Measurements from ENCODE around the gene TRIP6. TPM values are rescaled to one million over a fixed set of nuclear protein-coding genes. Genes with fewer than 3 reads are reported as not detected.

TRIP6 gene
- total and polyA plus RNA-seq, 2 of the 8 experiments (the other 6 are each of a cell fraction or from before 2014, with no cell fraction given): 88.4 to 103 TPM

- H3K9me3 ChIP-seq (ENCODE audit: insufficient read depth in 2 of 2, low read depth in 1 of 2, low read length in 1 of 2): no peaks in the 10 kb centered on the region
- H3K18ac ChIP-seq (ENCODE audit: extremely low read depth, low read length): no peak overlapping the region
- no peaks in the 10 kb centered on the region for H3K27me3 ChIP-seq (replicated peaks in 1 of 4; ENCODE audit: control insufficient read depth in 3 of 4, extremely low read depth in 1 of 4, insufficient read depth in 3 of 4, low read length in 3 of 4)
- H2AFZ ChIP-seq (ENCODE audit: low read length): no peak overlapping the region
- no peak overlapping the region for H2BK5ac ChIP-seq (ENCODE audit: low read depth, low read length)
- H3K79me2 ChIP-seq (ENCODE audit: control insufficient read depth in 1 of 2, insufficient read depth in 2 of 2, low read length in 2 of 2): no peaks in the 10 kb centered on the region
- H3K9ac ChIP-seq (replicated peaks in 1 of 4; ENCODE audit: extremely low read depth in 1 of 4, low read depth in 3 of 4, low read length in 3 of 4): no peak overlapping the region
- no peak overlapping the region for H4K8ac ChIP-seq (ENCODE audit: extremely low read depth, insufficient read depth, low read length)
- 97% methylated on average over 5 of the region's 5 CpGs; no CpG with 5 or more reads in 1 of the 2 experiments for WGBS, 2 experiments (ENCODE audit: extremely low coverage in 1 of 2, insufficient coverage in 1 of 2, insufficient read length in 1 of 2, insufficient replicate concordance in 2 of 2, low coverage in 1 of 2, low lambda C conversion rate in 2 of 2, missing lambda C conversion rate in 1 of 2)
- no peaks in the 10 kb centered on the region for H3K79me1 ChIP-seq (ENCODE audit: low read depth, low read length)
- H3K23me2 ChIP-seq (ENCODE audit: low read depth, low read length): no peaks in the 10 kb centered on the region
- no peak overlapping the region for H2AK5ac ChIP-seq (ENCODE audit: low read depth, low read length)
- POLR2A ChIA-PET (ENCODE audit: partially characterized antibody): no interaction called here
- no peak overlapping the region for H3K4ac ChIP-seq (replicated peaks; ENCODE audit: insufficient read length, low read depth, low read length)
- H2BK20ac ChIP-seq (ENCODE audit: low read length): no peak overlapping the region
- H4K20me1 ChIP-seq (replicated peaks in 1 of 2; ENCODE audit: control insufficient read depth in 1 of 2, insufficient read depth in 2 of 2, low read length in 2 of 2): no peaks in the 10 kb centered on the region
- H3K27ac ChIP-seq (ENCODE audit: low read depth, low read length): no peak overlapping the region
- no peaks in the 10 kb centered on the region for H3K4me1 ChIP-seq (replicated peaks in 1 of 4; ENCODE audit: control insufficient read depth in 3 of 4, insufficient read depth in 4 of 4, low read length in 3 of 4)
- no peaks in the 10 kb centered on the region for H3K36me3 ChIP-seq (ENCODE audit: control insufficient read depth in 2 of 4, insufficient read depth in 4 of 4, low read length in 3 of 4)
- no peak overlapping the region for H3K4me3 ChIP-seq (ENCODE audit: extremely low read depth in 1 of 4, insufficient read depth in 2 of 4, low read depth in 3 of 4, low read length in 4 of 4)
- no peak for FAIRE-seq
- no peak overlapping the region for H4K91ac ChIP-seq (replicated peaks; ENCODE audit: insufficient read length, low read length)
- no peak overlapping the region for H3K56ac ChIP-seq (replicated peaks; ENCODE audit: insufficient read length, low read depth, low read length)
- H3K23ac ChIP-seq (ENCODE audit: insufficient read length): no peak overlapping the region
- H4K5ac ChIP-seq (ENCODE audit: insufficient read length, low read depth, low read length): no peak overlapping the region
- 0 out of 2 replicates have a peak overlapping the region, but pooled peaks have one; percentile 17 for H2BK12ac ChIP-seq (ENCODE audit: low read depth, low read length)
- no peak overlapping the region for H3K14ac ChIP-seq (ENCODE audit: insufficient read length)
- no peak for DNase-seq (ENCODE audit: low read depth in 1 of 2, low spot score in 2 of 2)
- no peak overlapping the region for H2BK120ac ChIP-seq (replicated peaks; ENCODE audit: low read depth, low read length)
- H2BK15ac ChIP-seq (ENCODE audit: low read length): no peak overlapping the region
- CTCF ChIA-PET (ENCODE audit: partially characterized antibody): no interaction called here
- H3K4me2 ChIP-seq (ENCODE audit: insufficient read depth in 1 of 2, low read depth in 2 of 2, low read length in 2 of 2): no peak overlapping the region
- TF ChIP-seq RXRA (IDR thresholded peaks at IDR 0.05; ENCODE audit: insufficient read depth, low read depth, low read length) (no peak), POLR2AphosphoS5 (IDR thresholded peaks at IDR 0.05; ENCODE audit: low read depth, low read length) (no peak), TBP (IDR thresholded peaks at IDR 0.05; ENCODE audit: low read depth, low read length) (no peak), GTF2F1 (IDR thresholded peaks at IDR 0.05; ENCODE audit: borderline replicate concordance, low read depth, low read length) (no peak), MAFK (IDR thresholded peaks at IDR 0.05; ENCODE audit: low read depth, low read length) (no peak), SAP30 (IDR thresholded peaks at IDR 0.05; ENCODE audit: insufficient read depth, insufficient replicate concordance, low read length) (no peak), SP4 (IDR thresholded peaks at IDR 0.05; ENCODE audit: low read length) (no peak), E2F6 (IDR thresholded peaks at IDR 0.05) (no peak), FOSL1 (IDR thresholded peaks at IDR 0.05; ENCODE audit: insufficient read depth, low read depth, low read length) (no peak), HDAC2 (IDR thresholded peaks at IDR 0.05; ENCODE audit: borderline replicate concordance in 1 of 2, low read depth in 2 of 2, low read length in 2 of 2) (no peak), SIRT6 (IDR thresholded peaks at IDR 0.05; ENCODE audit: low read length) (no peak), RAD21 (IDR thresholded peaks at IDR 0.05 in 1 of 2, conservative IDR thresholded peaks at IDR 0.05 in 1 of 2; ENCODE audit: low read depth in 2 of 2, low read length in 2 of 2) (no peak), JUND (IDR thresholded peaks at IDR 0.05; ENCODE audit: low read length) (no peak), EGR1 (IDR thresholded peaks at IDR 0.05; ENCODE audit: borderline replicate concordance, low read depth, low read length) (no peak), POLR2A (IDR thresholded peaks at IDR 0.05; ENCODE audit: control extremely low read depth in 1 of 2, low read depth in 2 of 2, low read length in 2 of 2) (no peak)
These were observed 41.3 kb downstream of the TRIP6 start for GRCh38 chr7:100908512-100908911.
